Kidney (tissue), 14 donors: Measurements from ENCODE around the gene PLD4. TPM values are rescaled to one million over a fixed set of nuclear protein-coding genes. Genes with fewer than 3 reads are reported as not detected.

ENCODE experiments used
- DNase-seq, 5 donors: peaks; one replicate each; pipeline ENCODE4 v3.0.0-alpha.2; 2013 to 2020
- FAIRE-seq: peaks from 2 replicates; lab custom pipeline; 2012; peaks lifted over from hg19 to GRCh38; lab: Jason Lieb, UNC
- H3K27ac ChIP-seq, 2 donors: one replicate each; pipeline ENCODE4 v1.7.0; 2013; ENCODE audit warnings: low read depth in 2 of 2, low read length in 2 of 2, inconsistent platforms in 1 of 2
- H3K27me3 ChIP-seq: one replicate; pipeline ENCODE4 v1.7.1; 2013; ENCODE audit warnings: low read length, inconsistent platforms; ENCODE audit not compliant: control insufficient read depth, insufficient read depth
- H3K36me3 ChIP-seq, 3 donors: one replicate each; pipeline versions ENCODE4 v1.7.0 to v1.7.1; 2013; ENCODE audit warnings: low read length in 3 of 3, control low read depth in 1 of 3, inconsistent platforms in 1 of 3; ENCODE audit not compliant: insufficient read depth in 3 of 3, control insufficient read depth in 2 of 3
- H3K4me1 ChIP-seq, 3 donors: one replicate each; pipeline versions ENCODE4 v1.7.0 to v1.7.1; 2013; ENCODE audit warnings: low read length in 3 of 3, inconsistent platforms in 1 of 3, low read depth in 1 of 3; ENCODE audit not compliant: control insufficient read depth in 2 of 3, insufficient read depth in 2 of 3
- H3K4me3 ChIP-seq, 3 donors: one replicate each; pipeline versions ENCODE4 v1.7.0 to v1.8.1; 2013; ENCODE audit warnings: low read length in 3 of 3, control low read depth in 1 of 3, inconsistent platforms in 1 of 3
- H3K9ac ChIP-seq, 3 donors: one replicate each; pipeline versions ENCODE4 v1.7.0 to v1.7.1; 2013; ENCODE audit warnings: low read length in 3 of 3, control low read depth in 1 of 3, inconsistent platforms in 1 of 3
- H3K9me3 ChIP-seq, 3 donors: one replicate each; pipeline versions ENCODE4 v1.7.0 to v1.7.1; 2013; ENCODE audit warnings: low read length in 3 of 3, control low read depth in 1 of 3, inconsistent platforms in 1 of 3; ENCODE audit not compliant: control insufficient read depth in 2 of 3, insufficient read depth in 1 of 3
- CTCF ChIP-seq: IDR thresholded peaks from 3 replicates; pipeline ENCODE4 v1.5.1; 2012; ENCODE audit warnings: mild to moderate bottlenecking, moderate library complexity, borderline replicate concordance; ENCODE audit not compliant: insufficient read depth; ENCODE audit errors: extremely low read depth
- intact Hi-C: fragments of 100-400 bp; cut with DNase I; formaldehyde crosslinking; loops from one replicate; pipeline ENCODE4 v1.11.1; 2022
- polyA plus RNA-seq: library from polyadenylated mRNA; stranded (reverse); fragments of 350-450 nt; fragmentation: Illumina TruSeq; extraction: RNeasy Lipid Tissue Mini Kit (QIAGEN cat#74804); gene quantifications from one replicate; pipeline ENCODE4 v1.2.3, GENCODE V29; 2014; ENCODE audit warnings: low read depth, low replicate concordance; ENCODE audit not compliant: insufficient read depth
- total RNA-seq: library from RNA; stranded (reverse); fragmentation: NEBNext Ultra II Directional; extraction: Animal tissue kit (Norgen Biotek cat#: 25700); gene quantifications from one replicate; pipeline ENCODE4 v1.2.1, GENCODE V29; 2021
- donor health status: control.
- donor health status: control.
- donor health status: control.
- donor health status: control.
- donor health status: control.
- donor health status: DM: yes; HTN: yes; CAD: no.
- donor health status: Normal renal cell carcinoma (clear cell type).

The PLD4 gene
- total and polyA plus RNA-seq, 2 donors from 2014 or later: 3.2 TPM; not detected in 1

GRCh38 chr14:104930526-104931303 lies 6.0 kb downstream of the PLD4 start:
- H3K27me3 ChIP-seq: no peaks in the 10 kb centered on the region
- no peak for FAIRE-seq
- DNase-seq: peak in 2 of 5 donors; percentile 36 to 68
- intact Hi-C loops: no loop called here
- no peaks in the 10 kb centered on the region for H3K36me3 ChIP-seq
- no peak overlapping the region for H3K9ac ChIP-seq
- TF ChIP-seq CTCF: no peak
- H3K4me1 ChIP-seq: peaks cover 0 to 2% (median 0%) of the 10 kb centered on the region in 3 donors
- no peak overlapping the region for H3K27ac ChIP-seq
- no peak overlapping the region for H3K4me3 ChIP-seq
- H3K9me3 ChIP-seq: no peaks in the 10 kb centered on the region

GRCh38 chr14:104931304-104931770 lies 6.7 kb downstream of the PLD4 start:
- H3K4me3 ChIP-seq: no peak overlapping the region
- FAIRE-seq (no peak), DNase-seq (peak in 1 of 5 donors; percentile 50)
- peaks cover 0 to 2% (median 0%) of the 10 kb centered on the region in 3 donors for H3K4me1 ChIP-seq
- no peaks in the 10 kb centered on the region for H3K27me3 ChIP-seq
- H3K36me3 ChIP-seq: no peaks in the 10 kb centered on the region
- TF ChIP-seq CTCF: no peak
- intact Hi-C loops: no loop called here
- no peak overlapping the region for H3K27ac ChIP-seq
- H3K9me3 ChIP-seq: no peaks in the 10 kb centered on the region
- H3K9ac ChIP-seq: no peak overlapping the region

- H3K4me1 ChIP-seq: peaks cover 0 to 2% (median 0%) of the 10 kb centered on the region in 3 donors
- FAIRE-seq (no peak), DNase-seq (peak; percentile 24 to 79 (median 28))
- H3K27ac ChIP-seq: no peak overlapping the region
- H3K9me3 ChIP-seq: no peaks in the 10 kb centered on the region
- H3K9ac ChIP-seq: no peak overlapping the region
- H3K36me3 ChIP-seq: no peaks in the 10 kb centered on the region
- H3K4me3 ChIP-seq: peak overlapping the region in 1 of 3 donors; percentile 17
- intact Hi-C loops: no loop called here
- no peak for TF ChIP-seq CTCF
- H3K27me3 ChIP-seq: no peaks in the 10 kb centered on the region
Observed at GRCh38 chr14:104931771-104932675, 7.3 kb downstream of the PLD4 start.
